Smooth muscle cell (in vitro differentiated cells): ENCODE measurements around the gene PSMD2. TPM values are rescaled to one million over a fixed set of nuclear protein-coding genes. Genes with fewer than 3 reads are reported as not detected.

ENCODE experiments used
- DNase-seq: peaks from one replicate; lab custom pipeline; 2025; ENCODE audit not compliant: unreplicated experiment; lab: John Stamatoyannopoulos, UW
- H2AFZ ChIP-seq: fragments of 200-600 bp; sonication (generic); 2 replicates; pipeline ENCODE4 v1.6.0; 2016; ENCODE audit warnings: antibody characterized with exemption, low read depth, mild to moderate bottlenecking
- H3F3A ChIP-seq: fragments of 200-600 bp; sonication (generic); 2 replicates; pipeline ENCODE4 v1.6.0; 2017; ENCODE audit warnings: antibody characterized with exemption, low read depth
- H3K27ac ChIP-seq: fragments of 200-600 bp; sonication (generic); 2 replicates; pipeline ENCODE4 v1.5.1; 2016; ENCODE audit warnings: low read depth, mild to moderate bottlenecking
- H3K27me3 ChIP-seq: fragments of 200-600 bp; sonication (generic); 2 replicates; pipeline ENCODE4 v1.6.1; 2016; ENCODE audit warnings: low read depth, mild to moderate bottlenecking
- H3K36me3 ChIP-seq: fragments of 200-600 bp; sonication (generic); 2 replicates; pipeline ENCODE4 v1.5.1; 2016; ENCODE audit warnings: low read depth
- H3K4me1 ChIP-seq: fragments of 200-600 bp; sonication (generic); 2 replicates; pipeline ENCODE4 v1.5.1; 2016; ENCODE audit warnings: low read depth
- H3K4me2 ChIP-seq: fragments of 200-600 bp; sonication (generic); 2 replicates; pipeline ENCODE4 v1.6.0; 2016; ENCODE audit warnings: mild to moderate bottlenecking
- H3K4me3 ChIP-seq: fragments of 200-600 bp; sonication (generic); 2 replicates; pipeline ENCODE4 v1.5.1; 2016; ENCODE audit warnings: mild to moderate bottlenecking
- H3K79me2 ChIP-seq: fragments of 200-600 bp; sonication (generic); 2 replicates; pipeline ENCODE4 v1.6.0; 2016; ENCODE audit warnings: low read depth, mild to moderate bottlenecking
- H3K9ac ChIP-seq: fragments of 200-600 bp; sonication (generic); 2 replicates; pipeline ENCODE4 v1.6.0; 2016; ENCODE audit warnings: low read depth
- H3K9me3 ChIP-seq: fragments of 200-600 bp; sonication (generic); replicated peaks from 2 replicates; pipeline ENCODE4 v1.5.1; 2016; ENCODE audit warnings: low read depth
- H4K20me1 ChIP-seq: fragments of 200-600 bp; sonication (generic); 2 replicates; pipeline ENCODE4 v1.6.0; 2016; ENCODE audit warnings: low read depth
- CTCF ChIP-seq: fragments of 200-600 bp; sonication (generic); IDR thresholded peaks from 2 replicates; pipeline ENCODE4 v1.5.1; 2017; ENCODE audit warnings: borderline replicate concordance, mild to moderate bottlenecking, antibody characterized with exemption; ENCODE audit not compliant: insufficient read depth, poor library complexity, severe bottlenecking
- WGBS: methylation state at CpG from one replicate; pipeline ENCODE4 v1.1.7; 2016; ENCODE audit warnings: low lambda C conversion rate; 5-methylcytosine and 5-hydroxymethylcytosine counted together
- polyA plus RNA-seq: library from polyadenylated mRNA; unstranded; fragments of >200 nt; fragmentation: Nextera tagmentation; extraction: Ambion mirVana; gene quantifications from 2 replicates; pipeline ENCODE4 v1.2.1, GENCODE V29; 2016
- total RNA-seq: library from RNA; depleted of rRNA; stranded (reverse); fragments of >200 nt; gene quantifications from 2 replicates; pipeline ENCODE4 v1.2.3, GENCODE V29; 2014

The PSMD2 gene
- total and polyA plus RNA-seq, 2 experiments from 2014 or later = 315 to 356 TPM

DNA sequence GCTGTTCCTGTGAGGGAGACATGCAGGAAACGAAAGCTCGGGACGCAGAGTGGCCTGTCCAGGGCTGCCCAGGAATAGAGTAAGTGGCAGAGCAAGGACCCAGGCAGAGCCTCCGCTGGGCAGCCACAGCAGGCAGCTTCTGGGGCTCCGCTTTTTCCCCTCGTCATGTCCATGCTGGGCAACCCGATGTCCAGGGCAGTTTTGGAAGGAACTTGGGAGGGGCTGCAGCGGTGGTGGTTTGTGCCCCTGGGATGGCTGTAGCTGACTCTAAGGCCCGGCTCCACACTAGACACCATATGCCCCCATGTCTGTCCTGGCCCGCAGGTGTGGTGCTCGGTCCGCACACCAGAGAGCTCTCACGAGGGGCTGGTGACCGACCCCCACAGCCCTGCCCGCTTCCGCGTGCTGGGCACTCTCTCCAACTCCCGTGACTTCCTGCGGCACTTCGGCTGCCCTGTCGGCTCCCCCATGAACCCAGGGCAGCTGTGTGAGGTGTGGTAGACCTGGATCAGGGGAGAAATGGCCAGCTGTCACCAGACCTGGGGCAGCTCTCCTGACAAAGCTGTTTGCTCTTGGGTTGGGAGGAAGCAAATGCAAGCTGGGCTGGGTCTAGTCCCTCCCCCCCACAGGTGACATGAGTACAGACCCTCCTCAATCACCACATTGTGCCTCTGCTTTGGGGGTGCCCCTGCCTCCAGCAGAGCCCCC lies 7.1 kb upstream of the PSMD2 start:
- WGBS = 91% methylated on average over 19 of the region's 21 CpGs
- H3K9ac ChIP-seq = no peak overlapping the region

DNA sequence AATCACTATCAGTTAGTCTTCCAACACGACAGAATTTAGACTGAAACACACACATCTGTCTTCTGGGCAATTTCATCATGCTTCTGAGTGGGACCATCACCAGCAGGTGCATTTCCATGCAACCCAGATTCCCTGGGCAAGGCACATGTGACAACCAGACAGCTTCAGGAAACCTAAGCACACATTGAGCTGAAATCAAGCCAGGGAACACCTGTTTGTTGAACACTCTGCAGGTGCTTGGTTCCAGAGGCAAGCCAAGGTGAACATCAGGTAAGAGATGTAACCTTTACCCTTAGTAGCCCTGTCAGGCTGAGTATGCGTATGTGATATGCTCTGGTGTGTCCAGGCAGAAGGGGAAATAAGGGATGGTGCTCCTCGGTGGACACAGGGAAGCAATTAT lies 3.3 kb upstream of the PSMD2 start:
- no peak overlapping the region for H3K4me2 ChIP-seq
- WGBS = 75% methylated on average over 3 of the region's 3 CpGs
- no peaks in the 10 kb centered on the region for H3K9me3 ChIP-seq
- no peaks in the 10 kb centered on the region for H3K27me3 ChIP-seq
- peaks cover 17% of the 10 kb centered on the region for H3K79me2 ChIP-seq
- H3K27ac ChIP-seq = no peak overlapping the region
- H3K36me3 ChIP-seq = no peaks in the 10 kb centered on the region
- H3K9ac ChIP-seq = no peak overlapping the region
- no peak overlapping the region for H2AFZ ChIP-seq
- H4K20me1 ChIP-seq = peaks cover 10% of the 10 kb centered on the region
- no peak overlapping the region for H3K4me3 ChIP-seq
- no peak for TF ChIP-seq CTCF
- no peaks in the 10 kb centered on the region for H3F3A ChIP-seq
- no peak for DNase-seq
- peaks cover 10% of the 10 kb centered on the region for H3K4me1 ChIP-seq

More for the DNA sequence above, 7.1 kb upstream of the PSMD2 start:
- H3K9me3 ChIP-seq = no peaks in the 10 kb centered on the region
- H3K4me3 ChIP-seq = no peak overlapping the region
- no peak for TF ChIP-seq CTCF
- no peaks in the 10 kb centered on the region for H3K36me3 ChIP-seq
- H4K20me1 ChIP-seq = no peaks in the 10 kb centered on the region
- H3K27ac ChIP-seq = no peak overlapping the region
- H3K4me2 ChIP-seq = no peak overlapping the region
- no peak for DNase-seq
- H3K4me1 ChIP-seq = no peaks in the 10 kb centered on the region
- H3F3A ChIP-seq = no peaks in the 10 kb centered on the region
- no peaks in the 10 kb centered on the region for H3K79me2 ChIP-seq
- H2AFZ ChIP-seq = no peak overlapping the region
- peaks cover 6% of the 10 kb centered on the region for H3K27me3 ChIP-seq

DNA sequence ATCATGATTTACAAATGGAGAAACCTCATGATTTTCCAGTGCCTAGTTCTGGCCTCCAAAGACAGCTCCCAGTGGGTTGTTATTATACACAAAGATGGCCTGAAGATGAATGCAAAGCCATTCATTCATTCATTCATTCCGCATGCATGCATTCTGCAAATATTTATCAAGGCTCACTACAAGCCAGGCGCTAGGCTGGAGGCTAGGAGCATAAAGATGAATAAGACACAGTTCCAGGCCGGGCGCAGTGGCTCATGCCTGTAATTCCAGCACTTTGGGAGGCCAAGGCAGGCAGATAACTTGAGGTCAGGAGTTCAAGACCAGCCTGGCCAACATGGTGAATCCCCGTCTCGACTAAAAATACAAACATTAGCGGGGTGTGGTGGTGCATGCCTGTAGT lies 2.4 kb upstream of the PSMD2 start:
- 81% methylated on average over 7 of the region's 7 CpGs for WGBS
- no peak for DNase-seq
- no peak overlapping the region for H3K9ac ChIP-seq
- H3K27ac ChIP-seq = no peak overlapping the region
- H2AFZ ChIP-seq = no peak overlapping the region
- H3K4me1 ChIP-seq = peaks cover 12% of the 10 kb centered on the region
- H3K36me3 ChIP-seq = peaks cover 3% of the 10 kb centered on the region
- H3K79me2 ChIP-seq = peaks cover 26% of the 10 kb centered on the region
- H4K20me1 ChIP-seq = peaks cover 19% of the 10 kb centered on the region
- H3K4me2 ChIP-seq = no peak overlapping the region
- no peaks in the 10 kb centered on the region for H3K9me3 ChIP-seq
- TF ChIP-seq CTCF = no peak
- H3K4me3 ChIP-seq = no peak overlapping the region
- H3K27me3 ChIP-seq = no peaks in the 10 kb centered on the region
- no peaks in the 10 kb centered on the region for H3F3A ChIP-seq
